ENCODE results near the gene MTFMT.

Gene MTFMT

DNA sequence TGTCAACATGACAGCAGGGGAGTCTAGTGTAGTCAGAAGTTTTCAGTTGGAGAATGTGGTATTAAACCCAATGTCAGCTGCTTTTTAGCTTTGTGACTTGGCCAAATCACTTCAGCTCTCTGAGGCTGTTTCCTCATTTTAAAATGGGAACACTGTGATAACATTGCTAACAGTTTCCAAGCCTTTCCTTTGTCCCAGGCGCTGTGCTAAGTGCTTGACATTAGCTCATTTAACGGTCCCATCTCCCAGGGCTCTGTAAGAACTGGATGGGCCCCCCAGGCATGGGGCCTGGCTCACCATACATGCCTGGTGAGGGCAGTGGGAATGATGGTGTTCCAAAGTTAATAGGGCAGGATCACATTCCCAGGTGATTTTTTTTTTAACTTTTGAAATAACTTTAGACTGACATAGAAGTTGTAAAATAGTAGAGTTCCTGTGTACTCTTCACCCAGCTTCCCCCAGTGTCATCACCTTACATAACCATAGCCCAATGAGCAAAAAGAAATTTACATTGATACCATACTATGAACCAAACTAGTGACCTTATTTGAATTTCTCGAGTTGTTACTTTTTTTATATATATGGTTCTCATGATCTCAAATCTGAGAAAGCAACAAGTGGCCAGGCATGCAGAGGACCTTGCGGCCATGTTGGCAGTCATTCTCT is 30.6 kb upstream of the MTFMT start:
- DNase-seq (ENCODE audit: low read depth, low spot score), result no peak
- in situ Hi-C loops (cut with HindIII; ENCODE audit: low sequenced_read_pairs), result no loop called here
- TF ChIP-seq, protein P1, sequence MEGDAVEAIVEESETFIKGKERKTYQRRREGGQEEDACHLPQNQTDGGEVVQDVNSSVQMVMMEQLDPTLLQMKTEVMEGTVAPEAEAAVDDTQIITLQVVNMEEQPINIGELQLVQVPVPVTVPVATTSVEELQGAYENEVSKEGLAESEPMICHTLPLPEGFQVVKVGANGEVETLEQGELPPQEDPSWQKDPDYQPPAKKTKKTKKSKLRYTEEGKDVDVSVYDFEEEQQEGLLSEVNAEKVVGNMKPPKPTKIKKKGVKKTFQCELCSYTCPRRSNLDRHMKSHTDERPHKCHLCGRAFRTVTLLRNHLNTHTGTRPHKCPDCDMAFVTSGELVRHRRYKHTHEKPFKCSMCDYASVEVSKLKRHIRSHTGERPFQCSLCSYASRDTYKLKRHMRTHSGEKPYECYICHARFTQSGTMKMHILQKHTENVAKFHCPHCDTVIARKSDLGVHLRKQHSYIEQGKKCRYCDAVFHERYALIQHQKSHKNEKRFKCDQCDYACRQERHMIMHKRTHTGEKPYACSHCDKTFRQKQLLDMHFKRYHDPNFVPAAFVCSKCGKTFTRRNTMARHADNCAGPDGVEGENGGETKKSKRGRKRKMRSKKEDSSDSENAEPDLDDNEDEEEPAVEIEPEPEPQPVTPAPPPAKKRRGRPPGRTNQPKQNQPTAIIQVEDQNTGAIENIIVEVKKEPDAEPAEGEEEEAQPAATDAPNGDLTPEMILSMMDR (IDR thresholded peaks at IDR 0.05; ENCODE audit: low read depth, low read length), result no peak
- no peak overlapping the region for H3K4me3 ChIP-seq (ENCODE audit: low read depth, low read length)

- TF ChIP-seq, protein P1 (IDR thresholded peaks at IDR 0.05; ENCODE audit: low read depth, low read length), result no peak
- no peak for DNase-seq (ENCODE audit: low read depth, low spot score)
- no peak overlapping the region for H3K4me3 ChIP-seq (ENCODE audit: low read depth, low read length)
- in situ Hi-C loops (cut with HindIII; ENCODE audit: low sequenced_read_pairs), result no loop called here
Observed at GRCh38 chr15:65059369-65059750, 29.9 kb upstream of the MTFMT start.

GRCh38 chr15:65058394-65059368 is 29.2 kb upstream of the MTFMT start:
- TF ChIP-seq, protein P1 (IDR thresholded peaks at IDR 0.05; ENCODE audit: low read depth, low read length), result no peak
- in situ Hi-C loops (cut with HindIII; ENCODE audit: low sequenced_read_pairs), result no loop called here
- no peak overlapping the region for H3K4me3 ChIP-seq (ENCODE audit: low read depth, low read length)
- DNase-seq (ENCODE audit: low read depth, low spot score), result no peak

DNA sequence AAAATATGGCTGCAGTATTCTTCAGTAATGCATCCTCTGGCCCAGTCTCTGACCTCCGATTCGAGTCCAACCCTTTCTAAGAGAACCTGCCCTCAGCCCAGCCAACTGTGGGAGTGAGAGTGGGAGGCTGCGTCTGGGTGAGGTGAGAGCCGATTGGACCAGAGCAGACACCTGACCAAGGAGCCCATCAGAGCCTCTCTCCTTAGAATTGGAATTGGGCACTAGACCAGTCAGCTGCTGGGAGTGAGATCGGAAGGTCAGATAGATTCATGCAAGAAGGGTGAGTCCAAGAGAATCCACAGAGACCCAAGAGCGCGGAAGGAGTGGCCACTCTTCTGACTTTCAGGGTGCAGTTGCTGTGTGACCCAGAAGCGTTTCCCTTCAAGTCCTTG is 28.1 kb upstream of the MTFMT start:
- in situ Hi-C loops (cut with HindIII; ENCODE audit: low sequenced_read_pairs), result no loop called here
- no peak for DNase-seq (ENCODE audit: low read depth, low spot score)
- no peak overlapping the region for H3K4me3 ChIP-seq (ENCODE audit: low read depth, low read length)
- TF ChIP-seq, protein P1 (IDR thresholded peaks at IDR 0.05; ENCODE audit: low read depth, low read length), result no peak

DNA sequence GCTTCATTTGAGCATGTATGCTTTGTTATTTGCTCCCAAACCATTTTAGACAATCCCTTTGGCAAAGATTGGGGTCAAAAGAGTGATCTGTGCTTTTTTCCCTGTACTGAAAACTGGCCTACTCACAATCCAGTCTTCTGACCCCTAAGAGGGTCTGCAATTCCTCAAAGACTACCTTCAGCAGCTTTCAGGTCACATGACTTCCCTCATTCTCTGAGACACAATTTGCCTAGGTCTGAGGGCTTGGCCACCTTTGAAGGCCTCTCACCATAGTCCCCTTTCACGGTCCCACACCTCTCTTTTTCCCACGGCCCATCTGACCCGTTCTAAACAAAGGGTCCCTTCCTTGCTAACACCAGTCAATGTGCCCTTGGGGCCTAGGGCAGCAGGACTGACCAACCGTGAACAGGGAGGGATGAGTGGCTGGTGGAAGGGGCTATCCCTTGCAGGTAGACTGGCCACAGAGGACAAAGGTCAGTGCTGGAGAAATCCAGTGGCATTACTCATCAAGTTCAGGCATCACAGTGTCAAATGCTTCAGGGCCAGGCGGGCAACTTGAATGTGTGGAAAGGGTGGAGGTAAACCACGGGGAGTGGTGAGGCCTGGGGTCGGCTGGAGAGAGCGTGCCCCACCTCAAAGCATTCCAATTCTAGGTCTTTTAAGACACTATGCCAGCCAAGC is 27.6 kb upstream of the MTFMT start:
- TF ChIP-seq, protein P1 (IDR thresholded peaks at IDR 0.05; ENCODE audit: low read depth, low read length), result no peak

DNA sequence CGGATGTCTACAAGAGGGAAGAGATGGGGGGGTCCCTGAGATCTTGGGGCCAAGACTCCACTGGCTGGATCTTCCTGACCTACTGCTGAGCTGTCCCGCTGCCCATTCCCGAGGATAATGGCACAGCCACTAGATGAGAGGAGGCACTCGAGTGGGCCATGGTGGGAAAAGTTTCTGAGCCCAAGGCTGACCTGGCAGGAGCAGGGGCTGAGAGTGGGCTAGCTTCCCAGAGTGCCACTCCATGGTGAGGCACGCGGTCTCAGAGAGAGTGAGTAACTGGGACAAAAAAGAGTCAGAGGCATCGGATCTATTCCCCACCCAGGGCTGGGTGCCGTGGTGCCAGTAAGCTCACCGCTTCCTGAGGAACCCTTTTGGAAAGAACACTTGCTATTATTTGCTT is 26.7 kb upstream of the MTFMT start:
- no peak for DNase-seq (ENCODE audit: low read depth, low spot score)
- TF ChIP-seq, protein P1 (IDR thresholded peaks at IDR 0.05; ENCODE audit: low read depth, low read length), result no peak
- H3K4me3 ChIP-seq (ENCODE audit: low read depth, low read length), result no peak overlapping the region
- in situ Hi-C loops (cut with HindIII; ENCODE audit: low sequenced_read_pairs), result no loop called here

More for the DNA sequence above, 27.6 kb upstream of the MTFMT start:
- in situ Hi-C loops (cut with HindIII; ENCODE audit: low sequenced_read_pairs), result no loop called here
- DNase-seq (ENCODE audit: low read depth, low spot score), result no peak
- no peak overlapping the region for H3K4me3 ChIP-seq (ENCODE audit: low read depth, low read length)
